Measurements from ENCODE around the gene UBTF. TPM values are rescaled to one million over a fixed set of nuclear protein-coding genes. Genes with fewer than 3 reads are reported as not detected.
A peak's percentile ranks its signal among the peaks of the same experiment; 100 is the strongest.

The UBTF gene
- total RNA-seq, 1 experiment from 2014 or later = 74.3 TPM

DNA sequence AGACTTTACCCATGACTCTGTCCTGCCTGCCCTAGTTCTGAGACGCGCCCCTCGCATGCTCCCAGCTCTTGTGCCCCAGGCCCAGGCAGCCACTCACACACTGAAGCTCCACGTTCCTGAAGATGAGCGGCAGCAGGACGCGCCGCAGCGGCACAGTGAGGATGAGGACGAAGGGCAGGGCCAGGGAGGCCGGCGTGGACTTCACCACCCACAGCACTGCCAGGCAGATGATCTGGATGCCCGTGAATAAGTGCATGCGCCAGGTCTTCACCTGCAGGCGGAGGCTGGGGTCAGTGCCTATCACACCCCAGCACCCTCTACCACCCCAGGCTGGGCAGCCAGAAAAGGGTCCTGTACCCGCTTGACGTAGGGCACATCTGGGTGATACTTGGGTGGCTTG is 31.6 kb upstream of the UBTF start:
- ChIA-PET POLR2A (no interaction called here), CTCF (interaction anchor here (1.1 kb wide), 1 partner anchor 32 kb away, joined by 3 read pairs; the partner anchor contains the start of gene UBTF)
- DNase-seq = no peak
- H3K27me3 ChIP-seq (replicated peaks; ENCODE audit: control insufficient read depth, insufficient read depth, low read length) = no peaks in the 10 kb centered on the region
- H3K36me3 ChIP-seq (ENCODE audit: control insufficient read depth, insufficient read depth, low read length) = no peaks in the 10 kb centered on the region
- peaks cover 2% of the 10 kb centered on the region for H3K4me1 Mint-ChIP-seq (ENCODE audit: low read depth, unreplicated experiment)
- no peaks in the 10 kb centered on the region for H3K36me3 Mint-ChIP-seq (ENCODE audit: insufficient read depth, unreplicated experiment)
- no peaks in the 10 kb centered on the region for H3K9me3 Mint-ChIP-seq (ENCODE audit: unreplicated experiment)
- no peaks in the 10 kb centered on the region for H3K9me3 ChIP-seq
- BruUV-seq (replicated peaks) = no TSS peak
- no peak overlapping the region for H3K4me3 ChIP-seq (ENCODE audit: low read depth, low read length)
- H3K4me3 Mint-ChIP-seq (ENCODE audit: unreplicated experiment) = no peak overlapping the region
- H3K27ac Mint-ChIP-seq (ENCODE audit: unreplicated experiment) = peak overlapping the region; percentile 48
- TF ChIP-seq, protein P1, sequence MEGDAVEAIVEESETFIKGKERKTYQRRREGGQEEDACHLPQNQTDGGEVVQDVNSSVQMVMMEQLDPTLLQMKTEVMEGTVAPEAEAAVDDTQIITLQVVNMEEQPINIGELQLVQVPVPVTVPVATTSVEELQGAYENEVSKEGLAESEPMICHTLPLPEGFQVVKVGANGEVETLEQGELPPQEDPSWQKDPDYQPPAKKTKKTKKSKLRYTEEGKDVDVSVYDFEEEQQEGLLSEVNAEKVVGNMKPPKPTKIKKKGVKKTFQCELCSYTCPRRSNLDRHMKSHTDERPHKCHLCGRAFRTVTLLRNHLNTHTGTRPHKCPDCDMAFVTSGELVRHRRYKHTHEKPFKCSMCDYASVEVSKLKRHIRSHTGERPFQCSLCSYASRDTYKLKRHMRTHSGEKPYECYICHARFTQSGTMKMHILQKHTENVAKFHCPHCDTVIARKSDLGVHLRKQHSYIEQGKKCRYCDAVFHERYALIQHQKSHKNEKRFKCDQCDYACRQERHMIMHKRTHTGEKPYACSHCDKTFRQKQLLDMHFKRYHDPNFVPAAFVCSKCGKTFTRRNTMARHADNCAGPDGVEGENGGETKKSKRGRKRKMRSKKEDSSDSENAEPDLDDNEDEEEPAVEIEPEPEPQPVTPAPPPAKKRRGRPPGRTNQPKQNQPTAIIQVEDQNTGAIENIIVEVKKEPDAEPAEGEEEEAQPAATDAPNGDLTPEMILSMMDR (IDR thresholded peaks at IDR 0.05; ENCODE audit: insufficient read depth in 1 of 2, low read depth in 1 of 2, low read length in 1 of 2, severe bottlenecking in 1 of 2, unreplicated experiment in 1 of 2) = no peak
- peaks cover 4% of the 10 kb centered on the region for H3K27me3 Mint-ChIP-seq (ENCODE audit: insufficient read depth, unreplicated experiment)
- 0 out of 2 replicates have a peak, but pooled peaks cover 2% of the 10 kb centered on the region for H3K4me1 ChIP-seq
- intact Hi-C loops (cut with micrococcal nuclease; ENCODE audit: unreplicated experiment) = no loop called here

DNA sequence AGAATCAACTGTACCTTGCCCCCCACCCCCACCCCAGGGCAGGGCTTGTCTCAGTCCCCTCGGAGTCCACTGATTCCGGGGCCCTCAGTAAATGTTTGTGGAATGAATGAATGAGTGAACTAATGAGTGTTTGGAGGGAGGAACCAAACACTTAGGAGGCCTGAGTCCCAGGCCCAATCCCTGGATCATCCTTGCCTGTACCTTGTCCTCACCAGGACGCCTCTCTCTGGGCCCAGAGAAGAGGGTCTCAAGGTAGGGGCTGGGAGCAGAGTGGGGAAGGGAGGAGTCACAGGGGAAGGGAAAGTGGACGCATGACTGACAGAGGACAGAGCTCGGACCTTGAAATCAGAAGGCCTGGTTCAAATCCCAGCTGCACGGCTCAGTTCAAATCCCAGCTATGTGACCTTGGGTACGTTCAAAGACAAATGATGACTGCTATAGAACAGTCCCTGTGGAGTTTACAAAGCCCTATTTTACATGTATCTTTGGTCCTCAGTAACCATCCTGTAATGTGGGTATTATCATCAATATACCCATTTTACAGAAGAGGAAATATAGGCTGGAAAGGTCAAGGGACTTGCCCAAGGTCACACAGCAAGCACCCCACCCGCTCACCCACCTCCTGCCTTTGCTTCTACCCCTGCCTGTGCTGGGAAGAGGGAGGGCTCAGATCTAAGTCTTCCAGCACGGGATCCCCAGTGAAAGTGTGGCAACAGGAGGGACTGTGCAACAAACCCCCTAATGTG is 30.2 kb upstream of the UBTF start:
- CTCF ChIA-PET = no interaction called here
- H3K27me3 ChIP-seq (replicated peaks; ENCODE audit: control insufficient read depth, insufficient read depth, low read length) = no peaks in the 10 kb centered on the region
- DNase-seq = no peak
- no peaks in the 10 kb centered on the region for H3K9me3 ChIP-seq
- 0 out of 2 replicates have a peak, but pooled peaks cover 3% of the 10 kb centered on the region for H3K4me1 ChIP-seq
- no peak overlapping the region for H3K27ac Mint-ChIP-seq (ENCODE audit: unreplicated experiment)
- POLR2A ChIA-PET = no interaction called here
- TF ChIP-seq, protein P1 (IDR thresholded peaks at IDR 0.05; ENCODE audit: insufficient read depth in 1 of 2, low read depth in 1 of 2, low read length in 1 of 2, severe bottlenecking in 1 of 2, unreplicated experiment in 1 of 2) = no peak
- no peak overlapping the region for H3K4me3 ChIP-seq (ENCODE audit: low read depth, low read length)
- H3K36me3 ChIP-seq (ENCODE audit: control insufficient read depth, insufficient read depth, low read length) = no peaks in the 10 kb centered on the region
- no peak overlapping the region for H3K4me3 Mint-ChIP-seq (ENCODE audit: unreplicated experiment)
- H3K36me3 Mint-ChIP-seq (ENCODE audit: insufficient read depth, unreplicated experiment) = no peaks in the 10 kb centered on the region
- H3K27me3 Mint-ChIP-seq (ENCODE audit: insufficient read depth, unreplicated experiment) = no peaks in the 10 kb centered on the region
- no peaks in the 10 kb centered on the region for H3K9me3 Mint-ChIP-seq (ENCODE audit: unreplicated experiment)
- H3K4me1 Mint-ChIP-seq (ENCODE audit: low read depth, unreplicated experiment) = peaks cover 7% of the 10 kb centered on the region
- no TSS peak for BruUV-seq (replicated peaks)
- intact Hi-C loops (cut with micrococcal nuclease; ENCODE audit: unreplicated experiment) = no loop called here

DNA sequence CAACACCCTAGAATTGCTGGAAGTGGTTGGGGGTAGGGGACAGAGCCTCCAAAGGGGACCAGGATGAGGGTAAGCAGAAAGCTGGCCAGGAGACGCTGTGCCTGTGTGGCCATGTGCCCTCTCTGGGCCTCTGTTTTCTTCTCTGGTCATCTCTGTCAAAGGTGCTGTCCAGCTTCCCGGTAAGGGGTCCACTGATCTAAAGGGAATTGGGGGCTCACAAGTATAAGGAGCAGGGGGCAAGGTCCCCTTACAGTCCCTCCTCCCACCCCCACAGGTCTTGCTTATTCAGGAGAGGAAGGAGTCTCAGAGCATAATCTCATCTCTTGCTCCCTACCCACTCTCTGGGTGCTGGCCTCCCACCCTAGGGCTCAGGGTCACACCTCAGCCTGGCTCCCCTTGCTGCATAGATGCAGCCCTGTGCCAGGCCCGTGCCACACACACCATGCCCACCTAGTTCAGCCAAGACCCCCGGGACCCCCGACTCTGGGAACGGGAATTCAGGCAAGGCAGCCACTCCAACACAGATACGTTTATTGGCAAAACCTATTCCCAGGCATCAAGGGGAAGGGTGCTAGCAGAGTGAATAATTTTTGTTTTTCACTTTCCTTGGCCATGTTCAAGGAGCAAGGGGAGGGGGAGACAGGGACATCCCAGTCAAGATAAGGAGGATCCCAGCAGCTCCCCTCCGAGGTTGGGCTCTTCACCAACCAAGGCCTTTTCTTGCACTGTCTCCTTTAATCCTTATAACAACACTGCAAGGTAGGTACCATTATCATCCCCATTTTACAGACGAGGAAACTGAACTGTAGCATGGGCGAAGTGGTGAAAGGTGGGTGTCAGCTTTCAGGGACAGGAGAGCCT is 28.6 kb upstream of the UBTF start:
- BruUV-seq (replicated peaks) = no TSS peak
- no peak for DNase-seq
- H3K4me1 Mint-ChIP-seq (ENCODE audit: low read depth, unreplicated experiment) = peaks cover 7% of the 10 kb centered on the region
- Histone ChIP-seq H3K36me3 (ENCODE audit: control insufficient read depth, insufficient read depth, low read length) (no peaks in the 10 kb centered on the region), H3K27me3 (replicated peaks; ENCODE audit: control insufficient read depth, insufficient read depth, low read length) (no peaks in the 10 kb centered on the region), H3K4me1 (0 out of 2 replicates have a peak, but pooled peaks cover 3% of the 10 kb centered on the region), H3K4me3 (ENCODE audit: low read depth, low read length) (no peak overlapping the region), H3K9me3 (no peaks in the 10 kb centered on the region)
- TF ChIP-seq, protein P1 (IDR thresholded peaks at IDR 0.05; ENCODE audit: insufficient read depth in 1 of 2, low read depth in 1 of 2, low read length in 1 of 2, severe bottlenecking in 1 of 2, unreplicated experiment in 1 of 2) = no peak
- H3K36me3 Mint-ChIP-seq (ENCODE audit: insufficient read depth, unreplicated experiment) = no peaks in the 10 kb centered on the region
- H3K4me3 Mint-ChIP-seq (ENCODE audit: unreplicated experiment) = no peak overlapping the region
- no peaks in the 10 kb centered on the region for H3K9me3 Mint-ChIP-seq (ENCODE audit: unreplicated experiment)
- intact Hi-C loops (cut with micrococcal nuclease; ENCODE audit: unreplicated experiment) = no loop called here
- H3K27me3 Mint-ChIP-seq (ENCODE audit: insufficient read depth, unreplicated experiment) = no peaks in the 10 kb centered on the region
- ChIA-PET CTCF (no interaction called here), POLR2A (interaction anchor here (0.5 kb wide), 1 partner anchor 58 kb away, joined by 3 read pairs; no protein-coding TSS in a partner anchor)
- no peak overlapping the region for H3K27ac Mint-ChIP-seq (ENCODE audit: unreplicated experiment)

Data from Caco-2 (cell line).